GM18517 (cell line): ENCODE results near the gene SND1.

Experiments
- ATAC-seq: cut with Tn5 transposase; IDR thresholded peaks from one replicate; pipeline ENCODE4 v1.9.1; 2021; ENCODE audit warnings: mild to moderate bottlenecking, moderate library complexity; ENCODE audit not compliant: unreplicated experiment

The SND1 gene

DNA sequence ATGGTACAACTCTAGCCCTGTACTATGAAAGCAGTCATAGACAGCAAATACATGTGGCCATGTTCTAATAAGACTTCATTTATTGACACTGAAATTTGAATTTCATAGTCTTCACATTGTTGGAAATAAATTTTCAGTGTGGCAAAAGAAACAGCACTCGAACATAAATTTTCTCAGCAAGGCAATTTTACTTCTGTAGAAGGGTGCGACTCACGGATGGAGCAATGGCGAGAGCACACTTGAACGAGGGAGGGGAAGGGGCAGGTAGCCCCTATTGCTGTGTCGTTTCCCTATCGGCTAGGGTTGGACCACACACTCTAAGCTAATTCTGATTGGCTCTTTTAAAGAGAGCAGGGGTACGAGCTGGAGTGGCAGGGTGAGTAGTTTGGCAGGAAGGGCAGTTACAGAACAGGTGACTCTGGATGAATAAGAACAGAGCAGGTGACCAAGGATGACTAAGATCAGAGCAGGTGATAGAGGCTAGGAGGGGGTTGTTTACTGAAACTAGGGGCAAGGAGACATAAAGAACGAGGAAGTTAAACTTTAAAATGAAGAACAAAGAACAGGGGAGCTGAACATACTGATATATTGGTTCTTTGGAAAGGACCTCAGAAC is 327.2 kb downstream of the SND1 start:
- no peak for ATAC-seq

DNA sequence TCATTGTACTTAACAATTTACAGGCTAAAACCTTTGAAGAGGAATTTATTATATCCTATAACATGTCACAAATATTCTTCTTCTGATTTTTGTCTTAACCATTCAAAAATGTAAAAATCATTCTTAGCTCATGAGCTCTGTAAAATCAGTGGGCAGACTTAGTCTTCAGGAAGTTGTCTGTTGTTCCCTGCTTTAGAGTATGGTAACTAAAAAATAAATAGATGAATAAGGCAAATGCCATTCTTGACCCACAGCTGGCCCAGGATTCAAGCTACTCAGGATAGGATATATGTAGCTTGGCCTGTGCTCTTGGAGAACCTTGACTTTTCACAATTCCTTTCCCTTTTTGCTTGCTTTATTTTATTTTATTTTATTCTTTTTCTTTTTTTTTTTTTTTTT is 327.7 kb downstream of the SND1 start:
- no peak for ATAC-seq

DNA sequence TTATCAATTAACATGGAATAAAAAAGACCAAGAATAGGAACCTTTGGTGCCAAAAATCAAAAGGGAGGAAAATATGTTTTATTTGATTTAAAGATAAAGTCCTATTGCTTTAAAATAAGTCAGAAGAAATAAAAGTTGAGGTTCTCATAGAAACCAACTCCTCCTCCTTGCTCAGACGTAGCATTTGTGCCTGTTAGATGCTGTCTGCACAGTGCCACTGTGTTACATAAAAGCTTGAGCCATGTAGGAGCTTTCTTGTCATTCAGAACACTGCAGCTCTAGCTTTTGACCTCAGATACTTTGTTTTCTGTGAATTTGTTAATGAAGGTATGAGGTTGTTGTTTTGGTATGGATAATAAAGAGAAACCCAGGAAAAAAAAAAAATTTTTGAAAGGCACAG is 328.9 kb downstream of the SND1 start:
- no peak for ATAC-seq

DNA sequence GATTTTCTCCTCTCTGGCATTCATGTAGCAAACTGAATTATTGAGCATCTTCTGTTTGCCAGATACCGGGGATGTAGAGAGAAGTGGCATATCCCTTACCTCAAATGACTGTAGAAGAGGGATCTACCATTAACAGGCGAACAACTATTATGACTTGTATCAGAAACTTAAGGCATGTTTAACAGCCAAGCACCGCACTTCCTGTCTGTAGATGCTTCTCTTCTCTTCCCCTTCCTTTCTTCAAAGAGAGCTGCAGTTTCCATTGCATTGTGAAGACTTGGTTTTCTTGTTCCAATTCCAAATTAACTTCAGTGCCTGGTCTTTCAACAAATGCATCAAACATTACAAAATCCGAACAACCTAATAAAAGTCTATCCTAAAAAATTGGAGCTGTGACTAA is 330.0 kb downstream of the SND1 start:
- no peak for ATAC-seq

DNA sequence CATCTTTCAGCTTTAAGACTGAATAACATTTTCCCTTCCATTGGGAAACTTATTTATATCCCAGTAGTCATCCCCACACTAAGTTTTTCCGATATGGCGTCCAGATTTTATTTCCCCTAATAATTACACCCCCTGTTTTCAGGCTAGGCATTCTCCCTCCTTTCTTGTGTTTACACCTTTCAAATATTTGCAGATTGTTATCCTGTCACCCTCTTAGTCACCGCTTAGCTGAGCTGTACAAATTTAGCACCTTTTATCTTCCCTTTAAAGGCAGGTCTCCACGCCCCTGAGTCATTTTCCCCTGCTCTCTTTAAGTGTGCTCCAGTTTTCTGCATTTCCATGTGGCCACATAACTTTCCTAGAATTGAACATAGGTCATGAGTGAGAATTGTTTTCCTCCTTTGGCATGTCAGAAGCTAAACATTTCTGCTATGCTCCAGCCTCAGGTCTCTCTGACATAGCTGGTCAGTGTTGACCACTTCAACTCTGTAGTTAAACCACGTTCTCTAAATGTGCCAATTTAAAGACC is 331.9 kb downstream of the SND1 start:
- no peak for ATAC-seq

DNA sequence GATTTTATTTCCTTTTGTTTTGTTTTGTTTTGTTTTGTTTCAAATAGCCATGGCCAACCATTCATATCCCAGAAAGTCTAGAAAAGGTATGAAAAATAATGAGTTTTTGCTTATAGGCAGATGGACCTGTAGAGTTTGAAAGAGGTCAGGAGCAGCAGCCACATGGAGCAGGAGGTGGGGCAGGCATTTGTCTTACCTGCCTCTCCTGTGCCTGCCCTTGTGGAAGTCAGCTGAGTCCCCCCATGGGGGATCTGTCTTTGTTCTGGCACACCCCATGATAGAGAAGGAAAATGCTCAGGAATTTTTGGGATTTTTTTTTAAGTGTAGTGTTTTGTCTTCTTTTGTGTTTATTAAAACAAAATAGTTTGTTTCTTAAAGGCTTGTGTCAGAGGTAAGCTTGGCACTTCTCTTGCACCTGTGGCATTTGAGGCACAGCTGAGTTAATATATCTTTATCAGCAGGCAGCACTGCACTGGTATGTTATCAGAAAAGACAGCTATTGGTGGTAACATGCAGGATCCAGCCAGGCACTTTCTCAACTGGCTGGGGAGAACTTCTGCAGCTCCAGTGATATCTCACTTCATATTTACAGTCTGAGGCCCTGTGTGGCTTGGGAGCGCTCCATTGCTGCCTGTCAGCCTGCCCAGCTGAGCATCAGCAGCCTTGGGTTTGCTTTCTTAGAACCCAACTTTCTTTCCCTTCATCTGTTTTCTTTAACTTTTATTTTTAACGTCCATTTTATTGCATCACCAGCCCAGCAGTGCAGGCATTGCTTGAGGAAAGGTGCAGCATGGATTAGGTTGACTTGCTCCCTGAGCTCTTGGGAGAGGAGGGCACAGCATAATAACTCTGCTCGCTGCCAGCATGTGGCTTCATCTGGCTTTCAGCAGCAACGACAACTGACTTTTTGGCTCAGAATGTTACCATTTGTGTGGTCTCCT is 334.9 kb downstream of the SND1 start:
- ATAC-seq, result no peak

DNA sequence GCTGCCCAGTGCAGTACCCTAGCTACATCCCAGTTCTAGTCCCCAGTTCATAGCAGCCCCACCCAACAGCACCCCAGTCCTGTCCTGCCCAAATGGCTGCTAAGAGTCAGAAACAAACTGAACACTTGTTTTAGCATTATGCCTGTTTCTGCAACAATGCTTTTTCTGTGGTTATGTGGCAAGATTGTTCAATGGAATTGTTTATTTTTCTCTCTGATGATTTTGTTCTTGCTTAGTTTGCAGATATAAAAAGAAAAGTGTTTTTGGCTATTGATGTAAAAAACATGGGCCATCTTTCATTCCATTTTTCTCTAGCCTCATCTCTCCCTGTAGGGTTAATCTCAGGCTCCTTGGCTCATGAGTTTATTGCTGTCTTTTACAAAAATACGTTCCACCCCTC is 336.8 kb downstream of the SND1 start:
- ATAC-seq, result no peak

DNA sequence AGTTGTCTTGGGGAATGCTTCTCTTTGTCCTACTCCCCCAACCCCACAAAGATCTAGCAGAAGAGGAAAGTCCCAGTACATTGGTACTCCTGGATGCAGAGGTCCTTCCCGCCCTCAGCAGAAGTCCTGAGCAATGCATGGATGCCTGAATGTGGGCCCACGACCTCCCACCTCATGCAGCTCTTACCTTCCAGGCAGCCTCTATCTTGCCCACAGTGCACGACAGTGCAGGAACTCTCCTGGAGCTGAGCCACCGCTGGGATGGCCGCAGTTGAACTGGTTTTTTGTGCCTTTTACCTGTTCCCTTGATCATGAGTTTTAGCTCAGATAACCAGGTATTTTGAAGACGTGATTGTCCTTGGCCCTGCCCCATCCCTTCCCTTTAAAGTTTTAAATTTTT is 341.3 kb downstream of the SND1 start:
- no peak for ATAC-seq

DNA sequence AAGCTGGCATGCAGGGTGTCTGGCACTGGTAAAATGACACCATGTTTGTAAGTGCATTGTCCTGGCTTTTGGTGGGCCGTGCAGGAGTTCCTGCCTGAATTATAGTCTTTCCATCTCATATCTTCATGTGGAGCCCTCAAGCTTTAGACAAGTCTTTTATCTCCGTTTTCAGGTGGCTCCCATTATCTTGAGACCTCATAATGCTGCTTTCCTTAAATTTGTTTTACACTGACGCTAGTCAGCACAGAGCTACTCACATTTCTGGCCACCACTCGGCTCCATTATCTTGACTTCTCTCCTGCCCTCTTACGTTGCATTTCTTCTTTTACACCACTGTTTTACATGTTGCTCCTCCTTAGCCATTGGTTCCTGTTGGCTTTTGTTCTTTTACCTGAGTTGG is 342.0 kb downstream of the SND1 start:
- ATAC-seq, result no peak

DNA sequence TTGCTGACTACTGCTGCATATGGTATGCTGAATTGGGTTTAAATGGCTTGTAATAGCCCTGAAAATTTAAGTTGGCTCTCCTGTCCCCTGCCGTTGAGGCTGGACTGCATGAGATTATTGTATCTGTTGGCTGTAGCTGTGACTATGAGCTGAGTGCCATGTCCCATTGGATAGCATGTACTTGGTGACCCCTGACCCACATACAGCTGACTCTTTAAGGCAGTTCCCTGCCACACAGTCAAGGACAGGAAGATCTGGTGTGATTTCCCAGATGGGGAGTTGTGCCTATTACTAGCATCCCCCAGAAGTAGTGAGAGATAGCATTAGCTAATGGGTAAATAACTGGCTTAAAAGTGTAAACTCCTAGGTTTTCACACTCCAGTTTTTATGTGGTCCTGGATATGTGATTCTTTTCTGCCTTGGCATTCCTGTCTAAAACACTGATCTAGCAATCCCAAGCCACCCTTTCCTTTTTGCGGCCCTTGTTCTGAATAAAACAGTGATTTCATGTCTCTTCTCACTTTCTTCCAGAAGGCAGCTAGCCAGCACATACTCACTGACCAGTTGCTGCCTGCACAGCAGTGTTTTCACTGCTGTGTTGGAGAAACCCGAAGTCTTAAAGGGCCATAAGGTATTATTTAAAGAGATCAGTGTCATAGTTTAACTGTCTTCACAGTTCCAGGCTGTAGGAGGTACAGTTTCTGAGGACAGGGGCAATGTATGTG is 343.3 kb downstream of the SND1 start:
- no peak for ATAC-seq

DNA sequence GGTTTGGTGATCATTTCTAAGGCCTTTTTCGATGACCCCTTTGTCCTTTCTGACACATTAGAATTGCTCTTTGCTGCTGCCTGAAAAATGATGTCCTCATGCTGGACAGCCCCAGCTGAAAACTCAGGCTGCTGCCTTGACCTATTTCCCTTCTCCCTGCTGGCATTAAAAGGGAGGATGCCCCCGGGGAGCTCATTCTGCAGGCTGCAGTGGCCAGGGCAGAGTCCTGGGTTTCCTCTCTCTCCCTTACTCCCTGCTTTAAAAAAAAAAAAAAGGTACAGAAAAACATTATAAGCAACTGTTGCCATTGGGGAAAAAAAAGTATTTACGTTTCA is 343.9 kb downstream of the SND1 start:
- ATAC-seq, result no peak

DNA sequence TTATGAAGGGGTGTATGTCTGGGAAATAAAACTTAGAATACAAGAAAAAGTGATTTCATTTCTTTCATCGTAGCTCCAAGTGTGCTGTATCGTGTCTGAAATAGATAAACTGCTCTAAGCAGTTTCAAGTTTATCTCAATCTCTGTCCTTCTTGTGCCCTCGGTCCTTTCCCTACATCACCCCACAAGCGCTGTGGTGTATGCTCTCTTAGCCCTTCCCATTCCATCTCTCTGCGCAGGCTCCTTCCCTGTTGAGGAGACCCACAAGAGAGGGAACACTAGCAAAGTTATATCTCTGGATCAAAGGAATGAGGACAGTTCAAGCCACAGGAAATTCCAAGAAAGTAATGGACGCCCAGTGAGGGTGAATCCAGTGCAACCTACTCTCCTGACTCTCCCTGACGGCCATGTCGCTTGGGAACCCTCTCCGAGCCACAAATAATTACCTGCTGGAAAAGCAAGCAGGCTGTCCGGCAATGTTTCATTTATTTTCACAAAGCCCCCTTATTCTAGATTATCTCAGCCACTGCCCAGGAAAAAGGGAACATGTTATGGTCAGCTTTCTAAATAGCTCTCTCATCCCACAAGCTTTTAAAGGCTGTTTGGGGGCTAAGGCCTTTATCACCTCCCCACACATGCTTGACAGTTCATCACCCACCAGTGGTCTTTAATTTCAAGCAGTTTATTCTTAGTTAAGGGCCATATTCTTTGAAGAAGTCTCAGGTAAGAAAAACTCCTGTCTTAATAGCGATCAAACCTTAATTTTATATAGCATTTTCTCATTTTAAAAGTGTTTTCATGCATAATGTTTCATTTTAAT is 344.5 kb downstream of the SND1 start:
- no peak for ATAC-seq

DNA sequence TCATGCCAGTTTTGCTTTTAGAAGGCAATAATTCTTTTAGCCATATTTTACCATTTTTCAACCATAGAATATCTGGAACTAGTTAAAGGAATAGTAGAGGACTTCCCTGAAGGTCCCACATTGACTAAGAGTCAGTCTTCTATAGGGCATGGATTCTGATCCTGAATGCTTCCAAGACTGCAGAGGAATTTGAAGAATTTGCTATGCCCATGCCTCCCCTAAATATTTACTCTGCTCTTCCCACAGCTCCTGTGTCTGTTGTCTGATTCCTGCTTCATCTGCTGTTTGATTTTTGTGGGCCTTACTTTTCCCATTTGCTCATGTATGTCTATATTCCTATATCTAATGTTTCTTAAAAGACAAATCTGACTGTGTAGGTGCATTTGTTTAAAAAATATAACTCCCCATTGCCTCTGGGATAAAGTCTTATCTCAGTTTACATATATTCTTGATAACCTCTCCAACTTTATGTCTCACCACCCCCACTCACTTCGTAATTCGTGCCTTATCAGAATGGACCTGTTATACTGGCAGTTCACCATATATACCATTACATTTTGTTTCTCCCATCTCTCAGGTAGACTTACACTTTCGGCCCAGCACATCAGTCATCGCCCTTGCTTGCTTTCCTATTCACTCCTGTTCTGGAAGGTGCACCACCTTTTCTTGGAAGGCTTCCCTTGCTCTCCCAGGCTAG is 345.4 kb downstream of the SND1 start:
- no peak for ATAC-seq

DNA sequence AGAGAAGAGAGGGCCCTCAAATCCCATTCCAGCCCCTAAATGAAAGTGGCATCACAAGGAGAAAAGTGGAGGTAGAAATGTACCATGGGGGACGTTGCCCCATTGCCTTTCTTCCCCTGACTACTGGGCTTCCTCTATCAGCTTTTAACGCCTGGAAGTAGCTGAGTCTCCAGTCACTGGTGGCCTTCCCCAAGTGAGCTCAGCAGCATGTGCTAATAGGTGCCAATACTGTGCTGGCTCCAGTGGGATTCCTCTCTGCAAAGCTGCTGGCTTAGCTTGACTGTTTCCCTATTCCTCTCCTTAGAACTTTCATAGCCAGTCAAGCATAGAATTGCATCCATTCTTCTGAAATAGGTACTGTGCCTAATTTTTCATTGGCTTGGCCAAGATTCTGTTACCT is 346.7 kb downstream of the SND1 start:
- ATAC-seq, result no peak

DNA sequence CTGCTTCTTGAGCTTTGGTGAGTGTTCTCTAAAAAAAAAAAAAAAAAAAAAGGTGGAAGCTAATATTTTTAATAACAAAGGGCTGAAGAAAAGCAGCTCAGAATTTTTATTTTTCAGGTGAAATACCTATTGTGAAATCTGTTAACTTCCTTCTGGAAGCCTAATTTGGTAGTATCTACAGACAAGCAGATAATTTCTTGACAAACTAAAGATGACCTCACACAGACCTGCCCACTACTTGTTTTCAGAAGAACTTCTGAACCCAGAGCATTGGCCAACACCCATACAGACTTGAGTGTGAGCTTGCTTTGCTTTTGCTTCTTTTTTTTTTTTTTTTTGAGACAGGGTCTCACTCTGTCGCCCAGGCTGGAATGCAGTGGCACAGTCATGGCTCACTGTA is 348.1 kb downstream of the SND1 start:
- no peak for ATAC-seq

DNA sequence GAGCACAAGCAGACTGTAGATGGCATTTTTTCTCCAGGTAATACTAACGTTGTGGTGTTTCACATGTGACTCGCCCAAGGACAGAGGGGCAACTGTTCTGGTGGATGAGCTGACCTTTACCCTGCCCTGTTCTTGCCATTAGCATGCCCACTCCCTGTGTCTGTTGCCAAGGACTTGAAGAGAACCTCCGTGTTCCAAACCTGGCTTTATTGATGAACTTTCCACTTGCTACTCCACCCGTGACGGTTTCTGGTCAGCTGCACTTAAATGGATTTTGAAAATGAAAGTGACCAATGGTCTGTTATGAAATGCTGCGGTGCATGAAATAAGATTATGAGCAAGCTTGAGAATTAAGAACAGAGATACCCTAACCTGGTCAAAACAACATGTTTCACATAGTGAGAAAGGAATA is 348.9 kb downstream of the SND1 start:
- ATAC-seq, result peak; percentile 60

DNA sequence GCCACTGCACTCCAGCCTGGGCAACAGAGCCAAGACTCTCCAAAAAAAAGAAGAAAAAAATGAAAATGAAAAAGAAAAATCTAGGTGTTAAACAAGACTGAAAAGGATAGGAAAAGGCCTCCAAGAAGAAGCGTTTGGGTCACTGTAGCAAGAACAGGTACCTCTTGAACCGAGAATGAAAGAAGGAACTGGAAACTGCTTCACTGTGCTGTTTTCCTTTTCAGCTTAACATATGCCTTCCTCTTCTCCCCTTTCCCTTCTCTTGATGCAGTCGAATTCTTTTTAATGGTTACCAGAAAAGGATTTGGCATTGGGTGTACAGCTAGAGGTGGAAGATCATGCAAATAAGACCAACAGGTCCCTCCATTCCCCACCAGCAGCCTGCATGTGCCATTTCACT is 351.2 kb downstream of the SND1 start:
- peak; percentile 68 for ATAC-seq

DNA sequence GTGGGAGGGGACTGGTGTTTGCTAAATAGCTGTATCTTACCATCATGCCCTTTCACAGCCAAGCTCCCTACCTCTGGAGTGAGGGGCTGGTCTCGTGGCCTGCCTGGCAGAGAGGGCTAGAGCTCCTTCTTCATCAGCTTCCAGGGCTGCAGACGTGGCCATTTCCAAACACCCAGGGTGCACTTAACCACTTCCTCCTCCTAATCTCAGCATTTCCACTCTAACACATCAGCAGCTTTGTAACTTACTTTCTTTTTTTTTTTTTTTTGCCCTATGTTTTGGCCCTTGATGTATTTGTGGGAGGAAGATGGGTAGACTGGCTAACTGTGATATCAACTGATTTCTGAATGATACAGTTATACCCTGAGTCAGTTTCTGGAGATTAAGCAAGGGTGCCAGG is 351.8 kb downstream of the SND1 start:
- no peak for ATAC-seq

DNA sequence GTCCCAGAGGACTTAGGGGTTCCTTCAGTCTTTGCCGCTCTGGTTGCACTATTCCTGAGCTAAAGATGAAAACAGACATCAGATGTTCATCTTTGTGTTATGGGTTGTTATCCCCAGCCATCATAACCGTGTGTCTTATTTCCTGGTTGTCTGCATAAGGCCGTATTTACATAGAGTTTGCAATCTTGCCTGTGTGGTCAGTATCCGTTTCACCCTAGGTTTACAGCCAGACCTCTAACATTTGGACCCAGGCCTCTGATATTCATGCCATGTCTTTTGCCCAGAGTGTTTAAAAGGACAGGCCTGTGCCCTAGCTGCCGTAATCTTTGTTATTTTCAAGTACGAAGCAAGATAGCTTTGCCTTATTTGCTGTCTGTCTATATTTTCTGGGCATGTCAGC is 352.6 kb downstream of the SND1 start:
- no peak for ATAC-seq

DNA sequence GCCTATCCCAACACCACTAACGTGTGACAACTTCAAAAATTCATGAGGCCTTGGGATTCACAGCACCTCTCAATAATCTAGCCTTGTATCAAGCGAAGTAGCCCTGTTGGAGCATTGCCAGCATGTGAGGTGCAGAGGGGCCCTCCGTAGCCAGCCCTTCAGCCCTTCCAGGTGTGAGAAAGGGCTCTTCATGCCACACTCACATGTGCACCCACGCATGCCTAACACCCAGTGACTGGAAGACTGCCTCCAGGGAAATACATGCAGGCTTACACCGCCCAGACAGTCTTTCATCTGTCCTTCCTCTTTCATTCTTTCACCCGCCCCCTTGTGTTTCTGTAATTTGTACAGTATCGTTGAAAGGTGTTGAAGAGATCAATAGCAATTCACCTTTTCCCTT is 353.1 kb downstream of the SND1 start:
- no peak for ATAC-seq
